Epithelial cell of esophagus (primary cell): ENCODE measurements around the gene ZBTB5.
"Not testable (repeated sequence)": the region's sequence is repeated elsewhere in the genome, so short reads cannot be mapped to it uniquely, and the experiment has no call there.

Experiments used
- DNase-seq: peaks from one replicate; pipeline ENCODE4 v3.0.0; 2010; ENCODE audit warnings: low read depth
- H3K4me3 ChIP-seq: 2 replicates; pipeline ENCODE4 v1.5.1; 2011; ENCODE audit warnings: mild to moderate bottlenecking, low read length, control low read depth
- CTCF ChIP-seq: IDR thresholded peaks from 2 replicates; pipeline ENCODE4 v1.5.1; 2011; ENCODE audit warnings: low read depth, mild to moderate bottlenecking, low read length, control low read depth, inconsistent platforms; ENCODE audit not compliant: insufficient read depth; ENCODE audit errors: missing control alignments

Gene ZBTB5

GRCh38 chr9:37465249-37466036 lies at the start of gene ZBTB5:
Gene ZBTB5, minus strand, starts transcription at chr9:37465450. Its CDS starts 22,899 bp downstream, at chr9:37442551.
- DNase-seq, result peak; percentile 99
- peak within 1 kb of the TSS; percentile 96 for H3K4me3 ChIP-seq
- TF ChIP-seq CTCF, result no peak

- no peak for DNase-seq
- no peak for TF ChIP-seq CTCF
- H3K4me3 ChIP-seq, result no peak overlapping the region
Observed at GRCh38 chr9:37514999-37515398, 49.7 kb upstream of the ZBTB5 start.

- not testable (repeated sequence) for H3K4me3 ChIP-seq, DNase-seq
Observed at GRCh38 chr9:37514415-37514814, 49.2 kb upstream of the ZBTB5 start.

GRCh38 chr9:37512437-37512836 lies 47.2 kb upstream of the ZBTB5 start:
- no peak for DNase-seq
- H3K4me3 ChIP-seq, result no peak overlapping the region
- no peak for TF ChIP-seq CTCF

GRCh38 chr9:37511016-37512010 lies 46.1 kb upstream of the ZBTB5 start:
- no peak for TF ChIP-seq CTCF
- H3K4me3 ChIP-seq, result no peak overlapping the region
- DNase-seq, result no peak

- DNase-seq, H3K4me3 ChIP-seq: not testable (repeated sequence)
Observed at GRCh38 chr9:37510053-37510452, 44.8 kb upstream of the ZBTB5 start.

GRCh38 chr9:37509536-37509935 lies 44.3 kb upstream of the ZBTB5 start:
- no peak for DNase-seq

More at GRCh38 chr9:37509536-37509935, 44.3 kb upstream of the ZBTB5 start:
- H3K4me3 ChIP-seq, result no peak overlapping the region
- TF ChIP-seq CTCF, result no peak
